ENCODE measurements around the gene AMY2B.
"Not testable (repeated sequence)": the region's sequence is repeated elsewhere in the genome, so short reads cannot be mapped to it uniquely, and the experiment has no call there.

The AMY2B gene

DNA sequence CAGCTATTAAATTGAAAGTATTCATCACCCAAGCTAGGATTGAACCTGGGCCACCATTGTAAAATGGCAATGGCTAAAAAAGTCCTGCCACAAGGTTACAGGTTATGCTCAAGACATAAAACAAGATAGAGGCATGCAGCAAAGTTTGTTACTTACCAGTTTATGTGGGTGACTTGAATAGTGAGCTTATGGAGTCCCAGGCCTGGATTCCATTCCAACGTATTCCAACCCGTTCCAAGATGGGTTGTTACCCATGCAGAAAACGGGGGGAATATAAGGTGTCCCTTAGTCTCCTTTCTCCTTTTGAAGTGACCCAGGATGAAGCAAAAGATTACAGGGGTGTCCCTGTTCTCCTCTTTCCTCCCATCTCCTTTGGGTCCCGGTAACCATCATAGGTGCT lies 56.0 kb downstream of the AMY2B start:
- not testable (repeated sequence) for DNase-seq (ENCODE audit: low read depth)
